GM12873 (cell line): ENCODE data around the gene ASIC2.

ENCODE experiments used
- TF ChIP-seq, protein P1 (sequence below): IDR thresholded peaks from 2 replicates; pipeline ENCODE4 v1.5.1; 2012; ENCODE audit warnings: low read depth, mild to moderate bottlenecking, moderate library complexity, low read length, control low read depth; ENCODE audit not compliant: insufficient read depth; ENCODE audit errors: missing control alignments

The ASIC2 gene

DNA sequence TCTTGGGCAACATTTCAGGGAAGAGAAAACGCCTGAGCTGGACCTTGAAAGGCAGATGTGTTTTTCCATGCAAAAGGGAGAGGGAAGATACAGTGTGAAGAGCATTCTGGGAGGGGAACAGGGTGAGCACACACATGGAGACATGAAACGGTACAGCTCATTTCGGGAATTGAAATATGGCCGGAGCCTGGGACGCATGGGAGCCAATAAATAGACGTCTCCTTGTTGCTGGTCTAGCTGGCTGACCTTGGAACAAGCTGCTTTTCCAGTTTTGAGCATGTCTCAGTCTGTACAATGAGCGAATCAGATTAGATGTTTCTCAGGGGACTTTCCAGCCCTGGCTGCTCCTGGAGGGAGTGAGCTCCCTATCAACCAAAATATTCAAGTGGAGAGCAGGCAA, 63.6 kb downstream of the ASIC2 start:
- TF ChIP-seq, protein P1, sequence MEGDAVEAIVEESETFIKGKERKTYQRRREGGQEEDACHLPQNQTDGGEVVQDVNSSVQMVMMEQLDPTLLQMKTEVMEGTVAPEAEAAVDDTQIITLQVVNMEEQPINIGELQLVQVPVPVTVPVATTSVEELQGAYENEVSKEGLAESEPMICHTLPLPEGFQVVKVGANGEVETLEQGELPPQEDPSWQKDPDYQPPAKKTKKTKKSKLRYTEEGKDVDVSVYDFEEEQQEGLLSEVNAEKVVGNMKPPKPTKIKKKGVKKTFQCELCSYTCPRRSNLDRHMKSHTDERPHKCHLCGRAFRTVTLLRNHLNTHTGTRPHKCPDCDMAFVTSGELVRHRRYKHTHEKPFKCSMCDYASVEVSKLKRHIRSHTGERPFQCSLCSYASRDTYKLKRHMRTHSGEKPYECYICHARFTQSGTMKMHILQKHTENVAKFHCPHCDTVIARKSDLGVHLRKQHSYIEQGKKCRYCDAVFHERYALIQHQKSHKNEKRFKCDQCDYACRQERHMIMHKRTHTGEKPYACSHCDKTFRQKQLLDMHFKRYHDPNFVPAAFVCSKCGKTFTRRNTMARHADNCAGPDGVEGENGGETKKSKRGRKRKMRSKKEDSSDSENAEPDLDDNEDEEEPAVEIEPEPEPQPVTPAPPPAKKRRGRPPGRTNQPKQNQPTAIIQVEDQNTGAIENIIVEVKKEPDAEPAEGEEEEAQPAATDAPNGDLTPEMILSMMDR: no peak

DNA sequence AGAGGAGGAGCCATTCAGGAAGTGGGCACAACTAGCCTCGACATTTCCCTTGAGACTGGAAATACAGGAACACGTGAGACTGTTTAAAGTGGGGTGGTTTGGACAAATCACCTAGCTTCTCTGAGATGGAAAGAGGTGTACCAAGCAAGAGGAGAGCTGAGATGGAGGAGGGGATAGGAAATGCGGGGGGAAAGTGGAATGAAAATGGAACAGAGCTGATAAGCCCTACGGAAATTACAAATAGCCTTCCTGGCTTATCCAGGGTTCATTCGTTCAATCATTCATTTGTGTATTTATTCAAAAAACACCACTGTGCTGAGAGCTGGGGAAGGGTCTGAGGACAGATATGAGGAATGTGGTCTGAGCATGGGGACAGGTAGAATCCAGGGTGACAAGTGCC, 64.1 kb downstream of the ASIC2 start:
- TF ChIP-seq, protein P1: no peak

DNA sequence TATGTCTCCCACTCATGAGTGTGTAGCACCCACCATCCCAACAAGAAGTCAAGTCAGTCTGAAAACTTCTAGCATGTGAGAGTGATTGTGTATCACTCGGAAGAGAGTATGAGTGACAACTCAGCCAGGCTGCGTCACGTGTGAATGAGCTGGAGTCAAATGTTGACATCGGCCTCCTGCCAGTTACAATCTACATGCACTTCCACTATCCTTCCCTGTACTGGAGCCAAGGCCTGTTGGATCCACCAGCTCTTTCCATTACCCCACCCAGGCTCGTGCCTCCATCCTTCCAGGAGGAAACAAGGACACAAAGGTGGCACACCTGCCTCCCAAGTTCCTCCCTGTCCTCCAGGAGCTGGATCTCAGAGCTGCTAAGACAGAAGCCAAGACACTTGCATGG, 64.5 kb downstream of the ASIC2 start:
- TF ChIP-seq, protein P1: no peak

DNA sequence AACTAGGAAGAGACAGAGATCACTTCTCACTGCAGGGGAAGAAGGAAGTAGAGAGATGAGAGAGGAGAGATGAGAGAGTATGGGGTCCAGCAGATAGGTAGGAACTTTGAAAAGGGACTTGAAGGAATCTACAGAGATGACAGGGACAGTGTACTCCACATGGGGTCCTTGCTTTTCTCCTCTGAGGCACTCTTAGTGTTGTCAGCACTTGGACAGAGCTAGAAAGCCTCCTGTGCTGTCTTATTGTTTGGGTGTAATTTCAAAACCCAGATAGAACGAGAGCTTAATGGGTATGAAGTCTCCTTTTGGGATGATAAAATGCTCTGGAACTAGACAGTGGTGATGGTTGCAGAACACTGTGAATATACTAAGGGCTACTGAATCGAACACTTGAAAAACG, 65.2 kb downstream of the ASIC2 start:
- TF ChIP-seq, protein P1: no peak

DNA sequence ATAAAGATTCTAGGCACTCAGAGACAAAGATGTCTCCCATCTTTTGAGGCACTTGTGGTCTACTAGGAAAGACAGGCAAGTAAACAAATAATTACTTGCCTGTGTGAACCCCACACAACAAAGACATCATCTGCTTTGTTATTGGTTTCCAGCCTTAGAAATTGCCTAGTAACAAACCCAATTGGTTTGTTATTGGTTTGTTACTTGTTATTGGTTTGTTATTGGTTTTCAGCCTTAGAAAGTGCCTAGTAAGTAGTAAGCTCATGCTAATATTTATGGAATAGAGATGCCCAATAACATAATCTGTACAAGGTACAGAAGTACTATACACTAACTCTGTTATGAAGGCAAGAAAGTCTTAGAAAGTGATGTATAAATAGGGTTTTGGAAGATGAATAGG, 67.1 kb downstream of the ASIC2 start:
- TF ChIP-seq, protein P1: no peak

DNA sequence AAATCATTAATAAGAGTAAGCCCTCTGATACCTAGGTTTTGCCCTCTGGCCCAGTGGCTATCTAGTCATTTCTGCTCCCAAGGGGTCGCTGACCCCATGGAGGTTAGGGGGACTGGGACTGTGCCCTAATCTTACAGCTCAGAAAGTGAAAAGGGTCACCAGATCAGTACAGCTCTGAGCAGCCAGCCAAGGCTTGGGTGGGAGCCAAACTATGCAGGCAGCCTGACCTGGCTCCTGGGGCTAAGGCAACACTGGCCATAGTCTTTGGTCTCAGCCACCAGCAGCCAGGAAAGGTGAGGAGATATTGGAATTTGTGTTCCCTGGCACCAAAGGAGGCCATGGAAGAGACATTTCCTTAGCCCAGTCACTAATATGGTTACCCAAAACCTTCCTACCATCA, 67.6 kb downstream of the ASIC2 start:
- TF ChIP-seq, protein P1: no peak

DNA sequence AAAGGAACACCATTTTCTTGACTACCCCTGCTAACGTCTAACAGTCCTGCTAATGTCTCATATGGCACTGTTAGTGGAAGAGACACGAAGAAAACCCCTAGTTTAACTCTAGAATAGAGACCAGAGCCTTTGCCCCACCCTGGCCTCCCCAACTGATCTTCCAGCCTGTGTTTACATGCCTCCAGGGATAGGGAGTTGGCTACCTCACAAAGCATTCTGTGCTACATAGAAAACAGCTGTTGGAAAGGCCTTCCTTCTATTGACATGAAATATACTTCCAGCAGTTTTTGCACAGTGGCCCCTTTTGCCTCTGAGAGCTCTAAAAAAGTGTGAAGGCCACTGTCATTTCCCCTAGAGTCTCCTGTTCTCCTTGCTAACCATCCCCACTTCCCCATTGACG, 73.1 kb downstream of the ASIC2 start:
- TF ChIP-seq, protein P1: no peak
